ENCODE data around the gene CIART. TPM values are rescaled to one million over a fixed set of nuclear protein-coding genes. Genes with fewer than 3 reads are reported as not detected.
A peak's percentile ranks its signal among the peaks of the same experiment; 100 is the strongest.
"Not testable (repeated sequence)": the region's sequence is repeated elsewhere in the genome, so short reads cannot be mapped to it uniquely, and the experiment has no call there.

The CIART gene
- total RNA-seq (1 to 10 TPM; 3.6 to 4.5 TPM), total RNA-seq (4.4 to 8.4 reads per million in 2 donors)

- peak within 1 kb of the TSS; percentile 83 for H3K4me3 Mint-ChIP-seq
- H3K9me3 ChIP-seq (ENCODE audit: control insufficient read depth, low read length, poor library complexity, severe bottlenecking), result no peaks in the 10 kb centered on the region
- no peaks in the 10 kb centered on the region for H3K27me3 Mint-ChIP-seq
- DNase-seq, result peak; percentile 67 to 73 (median 71)
- peak; percentile 93 for ATAC-seq
- peaks cover 7% of the 10 kb centered on the region for H3K36me3 Mint-ChIP-seq (ENCODE audit: low read depth)
- peak within 1 kb of the TSS; percentile 94 for H3K27ac Mint-ChIP-seq
- H3K4me1 Mint-ChIP-seq, result peaks cover 22% of the 10 kb centered on the region
Measured at GRCh38 chr1:150281758-150282557, at the start of gene CIART. Gene CIART (plus strand): TSS chr1:150282554. CDS start chr1:150283268, 714 bp downstream.

DNA sequence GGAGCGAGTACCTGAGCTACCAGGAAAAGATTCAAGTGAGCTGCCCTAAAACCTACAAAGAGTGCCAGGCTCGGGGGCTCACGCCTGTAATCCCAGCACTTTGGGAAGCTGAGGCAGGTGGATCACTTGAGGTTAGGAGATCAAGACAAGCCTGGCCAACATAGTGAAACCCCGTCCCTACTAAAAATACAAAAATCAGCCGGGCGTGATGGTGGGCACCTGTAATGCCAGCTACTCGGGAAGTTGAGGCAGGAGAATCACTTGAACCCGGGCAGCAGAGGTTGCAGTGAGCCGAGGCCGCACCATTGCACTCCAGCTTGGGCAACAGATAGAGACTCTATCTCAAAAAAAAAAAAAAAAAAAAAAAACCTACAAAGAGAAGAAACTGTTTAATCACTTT lies 49.4 kb upstream of the CIART start:
- H3K27me3 Mint-ChIP-seq; H3K36me3 Mint-ChIP-seq (ENCODE audit: low read depth); ATAC-seq; H3K27ac Mint-ChIP-seq; H3K4me3 Mint-ChIP-seq; DNase-seq; H3K9me3 ChIP-seq (ENCODE audit: control insufficient read depth, low read length, poor library complexity, severe bottlenecking): not testable (repeated sequence)
- H3K4me1 Mint-ChIP-seq, result peaks cover 19% of the 10 kb centered on the region

DNA sequence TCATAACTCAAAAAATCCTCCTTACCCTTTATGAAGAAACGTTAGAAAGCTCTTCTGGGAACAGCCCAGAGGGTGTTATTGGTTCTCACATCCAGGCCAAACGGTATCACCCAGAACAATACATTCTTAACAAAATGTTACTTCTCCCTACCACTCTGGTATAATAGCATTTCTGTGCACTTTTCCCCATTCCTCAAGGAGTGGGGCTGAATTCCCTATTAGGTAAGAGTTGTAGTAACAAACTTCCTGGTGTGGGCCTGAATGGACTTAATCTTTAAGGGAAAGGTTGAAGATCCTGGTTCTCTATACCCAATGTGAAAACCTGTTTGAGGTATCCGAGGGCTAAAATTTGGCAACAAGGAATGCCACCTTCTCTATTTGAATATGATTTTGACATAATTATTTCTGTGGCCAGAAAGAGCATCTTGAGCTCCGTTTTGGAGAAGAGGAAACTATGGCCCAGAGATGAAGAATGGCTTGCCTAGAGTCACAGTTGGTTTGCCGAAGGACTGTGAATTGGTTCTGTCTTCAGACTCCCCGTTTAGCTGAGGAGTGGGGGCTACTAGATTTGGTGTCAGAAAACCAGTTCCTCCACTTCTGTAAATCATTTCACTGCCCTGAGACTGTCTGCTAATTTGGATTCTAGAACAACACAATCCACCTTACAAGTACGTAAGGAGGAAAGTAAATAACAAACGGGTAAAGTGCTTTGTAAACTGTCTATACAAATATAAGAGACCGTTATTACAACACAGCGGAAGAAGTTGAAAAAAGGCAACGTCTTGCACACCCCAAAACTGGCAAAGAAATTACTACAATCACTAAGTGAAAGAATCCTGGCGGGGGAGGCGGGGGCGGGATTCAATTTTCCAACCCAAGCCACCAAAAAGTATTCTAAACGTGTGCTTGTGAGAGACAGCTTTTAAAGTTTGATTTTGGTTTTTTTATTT lies 48.7 kb upstream of the CIART start:
- no peak overlapping the region for H3K4me3 Mint-ChIP-seq

DNA sequence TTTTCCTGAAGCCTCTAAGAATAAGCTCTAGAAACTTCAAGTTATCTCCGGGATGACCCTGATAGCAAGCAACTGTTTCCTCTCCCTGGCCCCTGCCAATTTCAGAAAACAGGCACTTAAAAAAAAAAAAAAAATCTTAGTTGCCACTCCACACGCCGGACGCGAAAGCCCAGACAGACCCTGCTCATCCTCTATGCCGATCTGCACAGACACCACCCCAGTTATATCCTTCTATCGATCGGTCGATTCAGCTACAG lies 48.1 kb upstream of the CIART start:
- Mint-ChIP-seq H3K27me3 (no peaks in the 10 kb centered on the region), H3K4me1 (peaks cover 19% of the 10 kb centered on the region), H3K27ac (no peak overlapping the region), H3K4me3 (no peak overlapping the region), H3K36me3 (ENCODE audit: low read depth) (peaks cover 6% of the 10 kb centered on the region)
- H3K9me3 ChIP-seq (ENCODE audit: control insufficient read depth, low read length, poor library complexity, severe bottlenecking), result no peaks in the 10 kb centered on the region
- ATAC-seq, result no peak
- no peak for DNase-seq

More for the DNA sequence above, 48.7 kb upstream of the CIART start:
- Mint-ChIP-seq H3K27me3 (no peaks in the 10 kb centered on the region), H3K27ac (no peak overlapping the region), H3K36me3 (ENCODE audit: low read depth) (peaks cover 6% of the 10 kb centered on the region), H3K4me1 (peaks cover 19% of the 10 kb centered on the region)
- DNase-seq (no peak), ATAC-seq (no peak)
- no peaks in the 10 kb centered on the region for H3K9me3 ChIP-seq (ENCODE audit: control insufficient read depth, low read length, poor library complexity, severe bottlenecking)

DNA sequence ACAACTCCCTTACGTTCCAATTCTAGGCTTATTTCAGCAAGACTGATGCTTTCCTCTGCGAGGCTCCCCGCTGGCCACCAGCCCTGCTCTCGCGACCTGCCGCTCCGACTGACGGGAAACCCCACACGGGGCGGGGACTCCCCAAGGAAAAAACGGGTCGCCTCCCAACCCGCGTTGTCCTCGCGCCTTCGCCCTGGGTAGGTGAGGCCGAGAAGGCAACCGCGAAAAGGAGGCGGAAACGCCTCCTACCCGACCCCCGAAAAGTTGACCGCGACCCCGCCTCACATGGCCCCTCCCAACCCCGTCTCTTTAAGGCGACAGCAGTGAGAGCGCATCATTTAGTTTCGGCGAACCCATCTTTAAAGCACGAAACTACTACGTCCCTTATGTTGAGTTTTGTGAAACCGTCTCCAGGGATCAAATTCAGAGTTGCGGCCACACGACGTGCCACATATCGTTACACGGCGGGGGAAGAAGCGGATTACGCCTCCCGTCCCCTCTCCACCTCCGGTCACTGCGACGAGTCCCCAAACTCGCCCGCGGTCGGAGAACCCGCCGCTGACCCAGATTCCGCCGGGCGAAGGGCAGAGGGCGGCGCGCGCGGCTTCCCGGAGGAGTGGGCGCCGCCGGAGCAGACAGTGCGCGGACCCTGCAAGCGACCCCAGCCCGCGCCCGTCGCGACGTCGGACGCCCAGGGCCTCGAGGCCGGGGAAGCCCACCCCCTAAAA lies 47.6 kb upstream of the CIART start:
- no peak overlapping the region for H3K27ac Mint-ChIP-seq
- H3K9me3 ChIP-seq (ENCODE audit: control insufficient read depth, low read length, poor library complexity, severe bottlenecking), result no peaks in the 10 kb centered on the region
- peak; percentile 73 for ATAC-seq
- no peaks in the 10 kb centered on the region for H3K27me3 Mint-ChIP-seq
- no peak overlapping the region for H3K4me3 Mint-ChIP-seq
- peak; percentile 84 to 88 (median 85) for DNase-seq
- peaks cover 6% of the 10 kb centered on the region for H3K36me3 Mint-ChIP-seq (ENCODE audit: low read depth)
- peaks cover 19% of the 10 kb centered on the region for H3K4me1 Mint-ChIP-seq

GRCh38 chr1:150235294-150235851 lies 47.0 kb upstream of the CIART start:
- DNase-seq (peak in 1 of 3 donors; percentile 15), ATAC-seq (no peak)
- Mint-ChIP-seq H3K4me1 (peaks cover 19% of the 10 kb centered on the region), H3K27ac (no peak overlapping the region), H3K4me3 (no peak overlapping the region), H3K27me3 (no peaks in the 10 kb centered on the region), H3K36me3 (ENCODE audit: low read depth) (peaks cover 6% of the 10 kb centered on the region)
- no peaks in the 10 kb centered on the region for H3K9me3 ChIP-seq (ENCODE audit: control insufficient read depth, low read length, poor library complexity, severe bottlenecking)

GRCh38 chr1:150235852-150236613 lies 46.3 kb upstream of the CIART start, which contains the start of gene ANP32E:
Gene ANP32E (minus strand): TSS chr1:150236112. CDS start chr1:150235786, 326 bp downstream.
- H3K9me3 ChIP-seq (ENCODE audit: control insufficient read depth, low read length, poor library complexity, severe bottlenecking), result no peaks in the 10 kb centered on the region
- DNase-seq (peak; percentile 79 to 90 (median 86)), ATAC-seq (peak; percentile 86)
- peak within 1 kb of the TSS; percentile 47 for H3K27ac Mint-ChIP-seq
- peaks cover 6% of the 10 kb centered on the region for H3K36me3 Mint-ChIP-seq (ENCODE audit: low read depth)
- peaks cover 19% of the 10 kb centered on the region for H3K4me1 Mint-ChIP-seq
- H3K27me3 Mint-ChIP-seq, result no peaks in the 10 kb centered on the region
- H3K4me3 Mint-ChIP-seq, result no peak within 1 kb of the TSS

DNA sequence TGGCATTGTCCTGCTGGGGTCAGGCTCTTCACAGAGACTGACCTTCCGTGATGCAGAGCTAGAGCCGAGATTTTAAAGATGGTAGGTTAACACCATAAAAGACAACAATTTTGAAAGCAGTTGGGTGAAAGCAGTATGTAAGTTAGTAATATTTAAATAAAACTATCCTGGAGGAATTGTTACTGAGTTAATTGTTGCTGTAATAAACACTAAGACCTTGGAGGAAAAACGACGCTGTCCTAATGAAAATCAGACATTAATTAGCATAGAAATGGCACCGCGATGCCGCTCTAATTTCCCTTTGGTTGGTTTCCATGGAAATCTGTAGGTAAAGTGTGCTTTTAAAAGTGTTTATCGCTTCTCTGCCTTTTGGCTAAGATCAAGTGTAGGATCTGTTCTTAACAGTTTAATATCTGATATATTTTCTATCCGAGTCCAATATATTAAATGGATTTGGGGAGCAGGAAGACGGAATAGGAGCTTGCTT lies 45.7 kb upstream of the CIART start:
- no peak for ATAC-seq
- H3K4me1 Mint-ChIP-seq, result peaks cover 19% of the 10 kb centered on the region
- no peaks in the 10 kb centered on the region for H3K9me3 ChIP-seq (ENCODE audit: control insufficient read depth, low read length, poor library complexity, severe bottlenecking)
- peaks cover 6% of the 10 kb centered on the region for H3K36me3 Mint-ChIP-seq (ENCODE audit: low read depth)
- no peaks in the 10 kb centered on the region for H3K27me3 Mint-ChIP-seq
- no peak overlapping the region for H3K27ac Mint-ChIP-seq
- DNase-seq, result no peak
- H3K4me3 Mint-ChIP-seq, result no peak overlapping the region

DNA sequence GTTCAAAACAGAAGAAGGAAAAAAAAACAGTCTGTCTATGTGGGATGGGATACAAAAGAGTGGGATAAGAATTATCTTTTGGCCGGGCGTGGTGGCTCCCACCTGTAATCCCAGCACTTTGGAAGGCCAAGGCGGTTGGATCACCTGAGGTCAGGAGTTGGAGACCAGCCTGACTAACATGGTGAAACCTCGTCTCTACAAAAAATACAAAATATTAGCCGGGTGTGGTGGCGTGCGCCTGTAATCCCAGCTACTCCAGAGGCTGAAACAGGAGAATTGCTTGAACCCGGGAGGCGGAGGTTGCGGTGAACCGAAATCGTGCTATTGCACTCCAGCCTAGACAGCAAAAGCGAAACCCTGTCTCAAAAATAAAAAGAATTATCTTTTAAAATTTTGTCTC lies 45.2 kb upstream of the CIART start:
- H3K4me3 Mint-ChIP-seq; ATAC-seq; H3K36me3 Mint-ChIP-seq (ENCODE audit: low read depth); DNase-seq; H3K27me3 Mint-ChIP-seq; H3K9me3 ChIP-seq (ENCODE audit: control insufficient read depth, low read length, poor library complexity, severe bottlenecking): not testable (repeated sequence)
- Mint-ChIP-seq H3K27ac (peak overlapping the region; percentile 47), H3K4me1 (peaks cover 19% of the 10 kb centered on the region)

DNA sequence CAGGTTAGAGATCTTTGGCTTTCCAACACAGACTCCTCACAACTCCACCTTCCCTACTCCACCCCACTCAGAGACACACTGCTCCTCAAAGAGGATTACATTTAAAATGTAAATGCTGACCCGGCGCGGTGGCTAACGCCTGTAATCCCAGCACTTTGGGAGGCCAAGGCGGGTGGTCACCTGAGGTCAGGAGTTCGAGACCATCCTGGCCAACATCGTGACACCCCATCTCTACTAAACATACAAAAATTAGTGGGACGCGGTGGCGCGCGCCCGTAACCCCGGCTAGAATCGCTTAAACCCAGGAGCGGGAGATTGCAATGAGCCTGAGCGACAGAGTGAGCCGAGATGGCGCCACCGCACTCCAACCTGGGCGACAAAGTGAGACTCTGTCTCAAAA lies 44.6 kb upstream of the CIART start:
- Mint-ChIP-seq H3K4me1 (peaks cover 19% of the 10 kb centered on the region), H3K27me3 (no peaks in the 10 kb centered on the region), H3K36me3 (ENCODE audit: low read depth) (peaks cover 6% of the 10 kb centered on the region), H3K4me3 (no peak overlapping the region), H3K27ac (no peak overlapping the region)
- no peaks in the 10 kb centered on the region for H3K9me3 ChIP-seq (ENCODE audit: control insufficient read depth, low read length, poor library complexity, severe bottlenecking)
- DNase-seq (no peak), ATAC-seq (no peak)

GRCh38 chr1:150243003-150243402 lies 39.4 kb upstream of the CIART start:
- ATAC-seq (no peak), DNase-seq (no peak)
- no peaks in the 10 kb centered on the region for H3K36me3 Mint-ChIP-seq (ENCODE audit: low read depth)
- H3K27me3 Mint-ChIP-seq, result no peaks in the 10 kb centered on the region
- H3K4me1 Mint-ChIP-seq, result no peaks in the 10 kb centered on the region
- no peak overlapping the region for H3K4me3 Mint-ChIP-seq
- H3K27ac Mint-ChIP-seq, result no peak overlapping the region
- H3K9me3 ChIP-seq (ENCODE audit: control insufficient read depth, low read length, poor library complexity, severe bottlenecking), result no peaks in the 10 kb centered on the region

- DNase-seq (no peak), ATAC-seq (no peak)
- Mint-ChIP-seq H3K27ac (no peak overlapping the region), H3K36me3 (ENCODE audit: low read depth) (no peaks in the 10 kb centered on the region), H3K4me3 (no peak overlapping the region), H3K27me3 (peaks cover 5% of the 10 kb centered on the region), H3K4me1 (no peaks in the 10 kb centered on the region)
- no peaks in the 10 kb centered on the region for H3K9me3 ChIP-seq (ENCODE audit: control insufficient read depth, low read length, poor library complexity, severe bottlenecking)
Measured at GRCh38 chr1:150249936-150250335, 32.4 kb upstream of the CIART start.
